Neural cell (in vitro differentiated cells): ENCODE results near the gene VEPH1.

ENCODE experiments used
- EP300 ChIP-seq: fragments of 450-650 bp; conservative IDR thresholded peaks from 2 replicates; pipeline ENCODE4 v1.6.1; 2014; ENCODE audit warnings: antibody characterized with exemption, mild to moderate bottlenecking, moderate library complexity; ENCODE audit not compliant: poor library complexity, severe bottlenecking
- EZH2 ChIP-seq: fragments of 200-600, 300-800 bp; shearing (Covaris generic), sonication (generic); IDR thresholded peaks from 2 replicates; pipeline ENCODE4 v1.6.1; 2014; ENCODE audit warnings: antibody characterized with exemption, low read length, borderline replicate concordance, mild to moderate bottlenecking; ENCODE audit not compliant: insufficient read depth, poor library complexity, severe bottlenecking
- MXI1 ChIP-seq: fragments of 450-650 bp; conservative IDR thresholded peaks from 2 replicates; pipeline ENCODE4 v1.6.1; 2014; ENCODE audit warnings: antibody characterized with exemption, mild to moderate bottlenecking; ENCODE audit not compliant: poor library complexity, severe bottlenecking
- POLR2AphosphoS5 ChIP-seq: IDR thresholded peaks from 2 replicates; pipeline ENCODE4 v1.6.1; 2012
- RAD21 ChIP-seq: fragments of 450-650 bp; conservative IDR thresholded peaks from 2 replicates; pipeline ENCODE4 v1.6.1; 2014; ENCODE audit warnings: antibody characterized with exemption, mild to moderate bottlenecking, moderate library complexity
- SMC3 ChIP-seq: fragments of 450-650 bp; conservative IDR thresholded peaks from 2 replicates; pipeline ENCODE4 v1.6.1; 2014; ENCODE audit warnings: antibody characterized with exemption, mild to moderate bottlenecking, moderate library complexity; ENCODE audit not compliant: poor library complexity
- TAF1 ChIP-seq: IDR thresholded peaks from 2 replicates; pipeline ENCODE4 v1.6.1; 2012; ENCODE audit warnings: low read depth
- TF ChIP-seq, protein P1 (sequence below): fragments of 450-650 bp; IDR thresholded peaks from 2 replicates; pipeline ENCODE4 v1.5.1; 2014; ENCODE audit warnings: antibody characterized with exemption, mild to moderate bottlenecking, moderate library complexity; ENCODE audit not compliant: poor library complexity, severe bottlenecking
- TF ChIP-seq, protein P2 (sequence below): IDR thresholded peaks from 2 replicates; pipeline ENCODE4 v1.6.1; 2012; ENCODE audit warnings: borderline replicate concordance

DNA sequence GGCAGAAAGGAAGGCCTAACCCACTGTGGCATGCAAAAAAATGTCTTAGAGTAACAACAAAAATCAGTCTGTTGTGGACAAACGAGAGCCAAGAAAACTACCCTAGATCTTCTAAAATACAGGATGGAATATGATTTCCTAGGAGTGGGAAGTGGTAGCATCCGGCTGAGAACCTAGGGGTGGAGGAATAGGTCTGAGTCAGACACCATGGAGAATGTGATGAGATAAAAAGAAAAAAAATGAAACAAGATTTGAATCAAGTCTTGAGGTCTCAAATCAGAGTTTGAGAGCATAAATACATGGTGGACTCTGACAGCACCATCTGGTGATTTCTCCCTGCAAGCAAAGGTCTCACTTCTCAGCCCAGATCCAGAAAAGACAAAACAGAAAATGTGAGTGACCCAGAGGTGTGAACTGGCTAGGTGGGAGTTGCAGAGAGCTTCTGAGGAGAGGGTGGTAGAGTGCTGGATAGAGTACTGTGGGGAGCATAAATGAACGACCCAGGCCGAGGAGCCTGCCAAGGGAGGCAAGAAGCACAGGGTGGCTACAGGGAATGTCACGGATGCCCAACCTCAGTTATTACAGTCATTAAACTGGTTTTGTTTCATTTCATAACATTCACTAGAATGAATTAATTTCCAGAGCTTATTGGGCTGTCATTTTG, 27.6 kb upstream of the VEPH1 start:
- TF ChIP-seq SMC3 = no peak
- TF ChIP-seq POLR2AphosphoS5 = no peak
- TF ChIP-seq, protein P1, sequence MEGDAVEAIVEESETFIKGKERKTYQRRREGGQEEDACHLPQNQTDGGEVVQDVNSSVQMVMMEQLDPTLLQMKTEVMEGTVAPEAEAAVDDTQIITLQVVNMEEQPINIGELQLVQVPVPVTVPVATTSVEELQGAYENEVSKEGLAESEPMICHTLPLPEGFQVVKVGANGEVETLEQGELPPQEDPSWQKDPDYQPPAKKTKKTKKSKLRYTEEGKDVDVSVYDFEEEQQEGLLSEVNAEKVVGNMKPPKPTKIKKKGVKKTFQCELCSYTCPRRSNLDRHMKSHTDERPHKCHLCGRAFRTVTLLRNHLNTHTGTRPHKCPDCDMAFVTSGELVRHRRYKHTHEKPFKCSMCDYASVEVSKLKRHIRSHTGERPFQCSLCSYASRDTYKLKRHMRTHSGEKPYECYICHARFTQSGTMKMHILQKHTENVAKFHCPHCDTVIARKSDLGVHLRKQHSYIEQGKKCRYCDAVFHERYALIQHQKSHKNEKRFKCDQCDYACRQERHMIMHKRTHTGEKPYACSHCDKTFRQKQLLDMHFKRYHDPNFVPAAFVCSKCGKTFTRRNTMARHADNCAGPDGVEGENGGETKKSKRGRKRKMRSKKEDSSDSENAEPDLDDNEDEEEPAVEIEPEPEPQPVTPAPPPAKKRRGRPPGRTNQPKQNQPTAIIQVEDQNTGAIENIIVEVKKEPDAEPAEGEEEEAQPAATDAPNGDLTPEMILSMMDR = no peak
- TF ChIP-seq, protein P2, sequence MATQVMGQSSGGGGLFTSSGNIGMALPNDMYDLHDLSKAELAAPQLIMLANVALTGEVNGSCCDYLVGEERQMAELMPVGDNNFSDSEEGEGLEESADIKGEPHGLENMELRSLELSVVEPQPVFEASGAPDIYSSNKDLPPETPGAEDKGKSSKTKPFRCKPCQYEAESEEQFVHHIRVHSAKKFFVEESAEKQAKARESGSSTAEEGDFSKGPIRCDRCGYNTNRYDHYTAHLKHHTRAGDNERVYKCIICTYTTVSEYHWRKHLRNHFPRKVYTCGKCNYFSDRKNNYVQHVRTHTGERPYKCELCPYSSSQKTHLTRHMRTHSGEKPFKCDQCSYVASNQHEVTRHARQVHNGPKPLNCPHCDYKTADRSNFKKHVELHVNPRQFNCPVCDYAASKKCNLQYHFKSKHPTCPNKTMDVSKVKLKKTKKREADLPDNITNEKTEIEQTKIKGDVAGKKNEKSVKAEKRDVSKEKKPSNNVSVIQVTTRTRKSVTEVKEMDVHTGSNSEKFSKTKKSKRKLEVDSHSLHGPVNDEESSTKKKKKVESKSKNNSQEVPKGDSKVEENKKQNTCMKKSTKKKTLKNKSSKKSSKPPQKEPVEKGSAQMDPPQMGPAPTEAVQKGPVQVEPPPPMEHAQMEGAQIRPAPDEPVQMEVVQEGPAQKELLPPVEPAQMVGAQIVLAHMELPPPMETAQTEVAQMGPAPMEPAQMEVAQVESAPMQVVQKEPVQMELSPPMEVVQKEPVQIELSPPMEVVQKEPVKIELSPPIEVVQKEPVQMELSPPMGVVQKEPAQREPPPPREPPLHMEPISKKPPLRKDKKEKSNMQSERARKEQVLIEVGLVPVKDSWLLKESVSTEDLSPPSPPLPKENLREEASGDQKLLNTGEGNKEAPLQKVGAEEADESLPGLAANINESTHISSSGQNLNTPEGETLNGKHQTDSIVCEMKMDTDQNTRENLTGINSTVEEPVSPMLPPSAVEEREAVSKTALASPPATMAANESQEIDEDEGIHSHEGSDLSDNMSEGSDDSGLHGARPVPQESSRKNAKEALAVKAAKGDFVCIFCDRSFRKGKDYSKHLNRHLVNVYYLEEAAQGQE = no peak
- no peak for TF ChIP-seq EP300
- TF ChIP-seq EZH2 = no peak
- TF ChIP-seq RAD21 = no peak
- no peak for TF ChIP-seq MXI1
- TF ChIP-seq TAF1 = no peak
